ENCODE results near the gene HHIPL2. TPM values are rescaled to one million over a fixed set of nuclear protein-coding genes. Genes with fewer than 3 reads are reported as not detected.

The HHIPL2 gene
- total and polyA plus RNA-seq, 10 donors, result 0.10 to 1.1 (median 0.36) TPM; not detected in 4

DNA sequence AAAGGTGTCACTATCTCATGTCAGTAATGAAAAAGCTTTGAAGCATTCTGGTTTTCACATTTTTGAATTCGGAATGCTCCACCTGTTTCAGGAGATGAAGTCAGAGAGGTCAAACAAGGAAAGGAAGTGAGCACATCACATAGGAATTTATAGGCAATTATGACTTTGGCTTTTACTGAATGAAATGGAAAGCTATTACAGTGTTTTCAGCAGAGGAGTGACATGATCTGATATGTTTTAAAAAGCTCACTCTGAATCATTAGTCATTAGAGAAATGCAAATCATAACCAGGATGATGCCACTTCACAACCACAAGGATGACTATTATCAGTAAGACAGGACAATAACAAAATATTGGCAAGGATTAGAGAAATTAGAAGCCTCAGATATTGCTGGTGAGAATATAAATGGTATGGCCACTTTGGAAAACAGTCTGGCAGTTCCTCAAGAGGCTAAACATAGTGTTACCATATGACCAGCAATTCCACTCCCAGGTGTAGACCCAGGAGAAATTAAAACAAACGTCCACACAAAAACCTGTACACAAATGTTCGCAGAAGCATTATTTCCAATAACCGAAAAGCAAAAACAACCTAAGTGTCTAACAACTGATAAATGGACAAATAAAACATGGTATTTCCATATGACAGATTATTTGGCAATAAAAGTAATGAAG, 34.3 kb upstream of the HHIPL2 start:
- H3K36me3 ChIP-seq, result peaks cover 0 to 77% (median 16%) of the 10 kb centered on the region in 6 donors
- peak overlapping the region in 6 of 8 donors; percentile 1 to 73 (median 54) for H3K27ac ChIP-seq
- 78 to 89% (median 85%) methylated on average over 4 of the region's 4 CpGs for WGBS, 5 donors
- no peak for DNase-seq
- TF ChIP-seq POLR2A (IDR thresholded peaks at IDR 0.05) (no peak), POLR2AphosphoS5 (IDR thresholded peaks at IDR 0.05) (no peak)
- TF ChIP-seq, protein P1, sequence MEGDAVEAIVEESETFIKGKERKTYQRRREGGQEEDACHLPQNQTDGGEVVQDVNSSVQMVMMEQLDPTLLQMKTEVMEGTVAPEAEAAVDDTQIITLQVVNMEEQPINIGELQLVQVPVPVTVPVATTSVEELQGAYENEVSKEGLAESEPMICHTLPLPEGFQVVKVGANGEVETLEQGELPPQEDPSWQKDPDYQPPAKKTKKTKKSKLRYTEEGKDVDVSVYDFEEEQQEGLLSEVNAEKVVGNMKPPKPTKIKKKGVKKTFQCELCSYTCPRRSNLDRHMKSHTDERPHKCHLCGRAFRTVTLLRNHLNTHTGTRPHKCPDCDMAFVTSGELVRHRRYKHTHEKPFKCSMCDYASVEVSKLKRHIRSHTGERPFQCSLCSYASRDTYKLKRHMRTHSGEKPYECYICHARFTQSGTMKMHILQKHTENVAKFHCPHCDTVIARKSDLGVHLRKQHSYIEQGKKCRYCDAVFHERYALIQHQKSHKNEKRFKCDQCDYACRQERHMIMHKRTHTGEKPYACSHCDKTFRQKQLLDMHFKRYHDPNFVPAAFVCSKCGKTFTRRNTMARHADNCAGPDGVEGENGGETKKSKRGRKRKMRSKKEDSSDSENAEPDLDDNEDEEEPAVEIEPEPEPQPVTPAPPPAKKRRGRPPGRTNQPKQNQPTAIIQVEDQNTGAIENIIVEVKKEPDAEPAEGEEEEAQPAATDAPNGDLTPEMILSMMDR (IDR thresholded peaks at IDR 0.05 in 8 of 11, conservative IDR thresholded peaks at IDR 0.05 in 3 of 11), result no peak
- no peaks in the 10 kb centered on the region for H3K27me3 ChIP-seq (replicated peaks in 1 of 7)
- H3K4me1 ChIP-seq, result peaks cover 7 to 60% (median 46%) of the 10 kb centered on the region in 6 donors
- peak overlapping the region in 1 of 8 donors; percentile 42 for H3K4me3 ChIP-seq
- no peaks in the 10 kb centered on the region for H3K9me3 ChIP-seq
- intact Hi-C loops (cut with DNase I; ENCODE audit: low total_unique reads), result loop anchor here (10.0 kb wide), 1 partner anchor 53 kb away; no protein-coding TSS in a partner anchor

DNA sequence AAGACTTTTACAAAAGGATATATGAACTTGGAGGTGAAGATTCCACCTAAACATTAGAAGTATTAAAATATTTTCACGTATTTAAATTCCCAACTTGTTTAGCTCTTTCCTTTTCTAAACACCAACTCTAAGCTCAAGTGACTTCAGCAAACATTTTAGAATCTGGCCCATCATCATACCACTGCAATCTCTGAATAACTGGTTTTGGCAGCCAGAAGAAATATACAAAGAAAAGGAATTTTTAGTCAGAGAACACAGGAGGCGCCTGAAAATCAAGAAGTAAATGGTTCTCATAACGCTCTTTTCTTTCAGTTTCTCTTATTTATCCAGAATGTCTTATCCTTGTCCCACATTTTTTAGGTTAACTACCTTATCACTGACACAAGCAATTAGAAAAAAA, 31.4 kb upstream of the HHIPL2 start:
- H3K9me3 ChIP-seq, result no peaks in the 10 kb centered on the region
- intact Hi-C loops (cut with DNase I; ENCODE audit: low total_unique reads), result no loop called here
- DNase-seq, result no peak
- TF ChIP-seq, protein P1 (IDR thresholded peaks at IDR 0.05 in 8 of 11, conservative IDR thresholded peaks at IDR 0.05 in 3 of 11), result no peak
- TF ChIP-seq POLR2A (IDR thresholded peaks at IDR 0.05) (no peak), POLR2AphosphoS5 (IDR thresholded peaks at IDR 0.05) (no peak)
- H3K27ac ChIP-seq, result no peak overlapping the region
- H3K4me3 ChIP-seq, result no peak overlapping the region
- H3K4me1 ChIP-seq, result peaks cover 7 to 32% (median 26%) of the 10 kb centered on the region in 6 donors
- H3K27me3 ChIP-seq (replicated peaks in 1 of 7), result no peaks in the 10 kb centered on the region
- H3K36me3 ChIP-seq, result peaks cover 0 to 87% (median 27%) of the 10 kb centered on the region in 6 donors
- WGBS, 5 donors, result 91 to 99% (median 94%) methylated on average over 3 of the region's 3 CpGs

DNA sequence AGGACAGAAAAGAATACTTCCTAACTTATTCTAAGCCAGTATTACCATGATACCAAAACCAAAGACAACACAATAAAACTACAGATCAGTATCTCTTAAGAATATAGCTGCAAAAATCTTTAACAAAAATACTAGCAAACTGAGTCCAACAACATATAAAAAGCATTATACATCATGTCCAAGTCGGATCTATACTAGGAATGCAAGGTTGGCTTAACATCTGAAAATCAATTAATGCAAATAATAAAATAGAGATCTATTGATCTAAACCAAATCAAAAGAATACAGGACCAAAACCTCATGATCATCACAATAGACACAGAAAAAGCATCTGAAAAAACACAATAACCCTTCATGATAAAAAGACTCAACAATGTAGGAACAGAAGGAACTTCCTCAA, 22.9 kb upstream of the HHIPL2 start:
- peaks cover 2 to 98% (median 36%) of the 10 kb centered on the region in 6 donors for H3K36me3 ChIP-seq
- no peak for TF ChIP-seq POLR2AphosphoS5 (IDR thresholded peaks at IDR 0.05)
- TF ChIP-seq, protein P1 (IDR thresholded peaks at IDR 0.05 in 8 of 11, conservative IDR thresholded peaks at IDR 0.05 in 3 of 11), result no peak
- 97 to 100% (median 98%) methylated on average over 1 of the region's 1 CpG for WGBS, 5 donors
- peaks cover 0 to 11% (median 5%) of the 10 kb centered on the region in 8 donors for H3K9me3 ChIP-seq
- DNase-seq, result no peak
- no peak overlapping the region for H3K4me3 ChIP-seq
- no peaks in the 10 kb centered on the region for H3K27me3 ChIP-seq (replicated peaks in 1 of 7)
- peaks cover 0 to 9% (median 0%) of the 10 kb centered on the region in 6 donors for H3K4me1 ChIP-seq
- intact Hi-C loops (cut with DNase I; ENCODE audit: low total_unique reads), result no loop called here
- H3K27ac ChIP-seq, result no peak overlapping the region

DNA sequence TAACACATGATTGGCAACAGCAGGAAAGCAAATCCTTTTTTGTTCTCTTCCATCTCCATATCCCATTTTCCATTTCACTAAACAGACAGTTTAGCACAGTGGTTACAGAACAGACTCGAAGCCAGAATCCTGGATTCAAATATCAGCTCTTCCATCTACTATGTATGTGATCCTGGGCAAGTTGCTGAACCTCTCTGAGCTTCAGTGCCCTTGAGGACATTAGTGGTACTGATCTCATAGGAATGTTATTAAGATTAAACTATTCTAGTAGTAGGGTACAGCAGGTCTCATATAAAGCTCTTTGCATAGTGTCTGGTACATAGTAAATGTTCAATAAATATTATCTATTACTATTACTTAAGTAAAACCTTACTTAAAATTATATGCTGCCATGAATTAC, 13.8 kb upstream of the HHIPL2 start:
- Histone ChIP-seq H3K27ac (no peak overlapping the region), H3K36me3 (peaks cover 3 to 85% (median 42%) of the 10 kb centered on the region in 6 donors), H3K9me3 (no peaks in the 10 kb centered on the region), H3K4me1 (peaks cover 0 to 3% (median 0%) of the 10 kb centered on the region in 6 donors), H3K27me3 (replicated peaks in 1 of 7) (no peaks in the 10 kb centered on the region), H3K4me3 (no peak overlapping the region)
- DNase-seq, result no peak
- TF ChIP-seq POLR2A (IDR thresholded peaks at IDR 0.05) (no peak), POLR2AphosphoS5 (IDR thresholded peaks at IDR 0.05) (no peak)
- TF ChIP-seq, protein P1 (IDR thresholded peaks at IDR 0.05 in 8 of 11, conservative IDR thresholded peaks at IDR 0.05 in 3 of 11), result no peak
- intact Hi-C loops (cut with DNase I; ENCODE audit: low total_unique reads), result no loop called here
- WGBS, 5 donors, result 94 to 100% (median 97%) methylated on average over 1 of the region's 1 CpG
